Fibroblast of villous mesenchyme (primary cell): ENCODE measurements around the gene MACROD1. TPM values are rescaled to one million over a fixed set of nuclear protein-coding genes. Genes with fewer than 3 reads are reported as not detected.

Experiments used
- DNase-seq: peaks from one replicate; pipeline ENCODE4 v3.0.0-alpha.2; 2010; ENCODE audit warnings: low read depth
- H3K4me3 ChIP-seq: 2 replicates; pipeline ENCODE4 v1.5.1; 2011; ENCODE audit warnings: low read depth, mild to moderate bottlenecking, low read length
- total RNA-seq: library from RNA; depleted of rRNA; stranded (reverse); fragments of >200 nt; gene quantifications from 2 replicates; pipeline ENCODE4 v1.2.3, GENCODE V29; 2012
- TF ChIP-seq, protein P1 (sequence below): IDR thresholded peaks from 2 replicates; pipeline ENCODE4 v1.5.1; 2012; ENCODE audit warnings: low read depth, mild to moderate bottlenecking, low read length; ENCODE audit not compliant: insufficient read depth

Gene MACROD1
- total RNA-seq, 1 donor = 8.6 TPM

DNA sequence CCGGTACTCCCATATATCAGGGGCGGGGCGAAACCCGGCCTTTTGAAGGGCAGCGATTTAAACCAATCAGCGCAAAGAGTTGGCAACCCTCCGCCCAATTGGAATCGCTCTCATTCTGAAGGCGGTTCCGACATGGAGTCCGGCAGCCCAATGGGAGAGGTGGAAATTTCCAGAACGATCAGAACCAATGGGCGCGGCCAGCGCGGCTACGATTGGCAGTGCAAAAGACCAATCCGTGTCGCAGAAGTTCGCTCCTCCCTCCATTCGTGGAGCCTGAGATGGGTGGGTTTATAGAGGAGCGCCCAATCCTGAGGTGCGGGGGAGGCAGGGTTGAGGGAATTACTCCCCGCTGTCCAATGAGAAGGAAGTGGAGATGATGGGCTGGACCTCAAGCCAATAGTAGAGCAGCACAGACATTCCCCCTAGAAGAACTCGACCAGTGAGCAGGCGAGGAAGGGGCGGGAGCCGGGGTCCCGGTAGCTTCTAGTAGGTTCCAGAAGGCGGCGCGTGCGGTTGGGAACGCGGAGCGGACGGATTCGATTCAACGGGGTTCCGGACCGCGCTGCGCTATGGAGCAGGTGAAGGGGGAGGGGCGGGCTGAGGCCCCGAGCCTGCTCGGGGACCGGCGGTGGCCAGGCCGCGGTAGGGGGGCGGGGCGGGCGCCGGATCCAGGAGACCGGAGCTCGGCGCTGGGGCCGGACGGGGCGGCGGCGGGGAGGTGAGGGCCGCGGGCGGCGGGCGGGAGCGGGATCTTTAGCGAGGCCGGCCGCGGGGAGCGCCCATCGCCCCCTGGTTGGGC is 20.0 kb upstream of the MACROD1 start, which contains the start of gene STIP1:
Gene STIP1, plus strand, starts transcription at position 479 of the 799 bp plus-strand sequence. Its CDS starts 91 bp downstream, at position 570.
- H3K4me3 ChIP-seq = peak within 1 kb of the TSS; percentile 65
- peak; percentile 100 for DNase-seq
- TF ChIP-seq, protein P1, sequence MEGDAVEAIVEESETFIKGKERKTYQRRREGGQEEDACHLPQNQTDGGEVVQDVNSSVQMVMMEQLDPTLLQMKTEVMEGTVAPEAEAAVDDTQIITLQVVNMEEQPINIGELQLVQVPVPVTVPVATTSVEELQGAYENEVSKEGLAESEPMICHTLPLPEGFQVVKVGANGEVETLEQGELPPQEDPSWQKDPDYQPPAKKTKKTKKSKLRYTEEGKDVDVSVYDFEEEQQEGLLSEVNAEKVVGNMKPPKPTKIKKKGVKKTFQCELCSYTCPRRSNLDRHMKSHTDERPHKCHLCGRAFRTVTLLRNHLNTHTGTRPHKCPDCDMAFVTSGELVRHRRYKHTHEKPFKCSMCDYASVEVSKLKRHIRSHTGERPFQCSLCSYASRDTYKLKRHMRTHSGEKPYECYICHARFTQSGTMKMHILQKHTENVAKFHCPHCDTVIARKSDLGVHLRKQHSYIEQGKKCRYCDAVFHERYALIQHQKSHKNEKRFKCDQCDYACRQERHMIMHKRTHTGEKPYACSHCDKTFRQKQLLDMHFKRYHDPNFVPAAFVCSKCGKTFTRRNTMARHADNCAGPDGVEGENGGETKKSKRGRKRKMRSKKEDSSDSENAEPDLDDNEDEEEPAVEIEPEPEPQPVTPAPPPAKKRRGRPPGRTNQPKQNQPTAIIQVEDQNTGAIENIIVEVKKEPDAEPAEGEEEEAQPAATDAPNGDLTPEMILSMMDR = peak; percentile 29

DNA sequence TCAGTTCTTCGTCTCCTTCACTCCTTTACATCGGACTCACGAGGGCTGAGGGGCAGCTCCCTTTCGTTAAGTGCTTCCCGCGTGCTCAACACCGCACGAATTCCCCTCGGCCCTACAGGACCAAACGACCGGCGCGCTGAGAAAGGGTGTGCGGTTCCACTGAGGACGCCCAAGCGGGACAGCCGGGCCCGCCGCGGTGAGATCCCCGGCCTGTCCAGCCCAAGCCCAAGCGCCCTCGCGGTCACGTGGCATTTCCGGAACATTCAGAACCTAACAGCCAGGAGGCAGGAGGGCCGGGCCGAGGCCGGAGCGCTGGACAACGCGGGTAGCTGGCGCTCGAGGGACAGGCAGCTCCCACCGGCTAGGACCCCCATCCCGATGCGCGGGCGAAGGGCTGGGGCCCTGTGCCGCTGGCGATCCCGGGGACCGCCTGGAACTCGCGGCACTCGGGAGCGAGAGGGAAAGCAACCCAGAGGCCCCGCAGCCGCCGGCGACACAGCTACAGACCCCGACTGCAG is 19.3 kb upstream of the MACROD1 start:
- TF ChIP-seq, protein P1 = peak; percentile 37
- H3K4me3 ChIP-seq = peak overlapping the region; percentile 65
- peak; percentile 91 for DNase-seq

DNA sequence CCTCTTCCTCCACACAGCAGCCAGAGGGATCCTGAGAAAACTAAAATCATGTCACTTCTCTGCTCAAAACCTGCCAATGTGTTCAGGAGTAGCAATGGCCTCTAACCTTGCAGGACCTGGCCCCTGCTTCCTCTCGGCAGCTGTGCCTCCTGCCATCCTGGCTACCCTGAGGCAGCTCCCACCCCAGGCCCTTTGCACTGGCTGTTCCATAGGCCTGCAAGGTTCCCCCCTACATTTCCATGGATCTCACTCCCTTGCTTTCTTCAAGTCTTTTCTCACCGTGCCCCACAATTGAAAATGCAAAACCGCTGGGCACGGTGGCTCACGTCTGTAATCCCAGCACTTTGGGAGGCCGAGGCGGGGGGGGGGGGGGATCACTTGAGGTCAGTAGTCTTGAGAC is 18.0 kb upstream of the MACROD1 start:
- TF ChIP-seq, protein P1 = no peak
- no peak for DNase-seq
- no peak overlapping the region for H3K4me3 ChIP-seq

DNA sequence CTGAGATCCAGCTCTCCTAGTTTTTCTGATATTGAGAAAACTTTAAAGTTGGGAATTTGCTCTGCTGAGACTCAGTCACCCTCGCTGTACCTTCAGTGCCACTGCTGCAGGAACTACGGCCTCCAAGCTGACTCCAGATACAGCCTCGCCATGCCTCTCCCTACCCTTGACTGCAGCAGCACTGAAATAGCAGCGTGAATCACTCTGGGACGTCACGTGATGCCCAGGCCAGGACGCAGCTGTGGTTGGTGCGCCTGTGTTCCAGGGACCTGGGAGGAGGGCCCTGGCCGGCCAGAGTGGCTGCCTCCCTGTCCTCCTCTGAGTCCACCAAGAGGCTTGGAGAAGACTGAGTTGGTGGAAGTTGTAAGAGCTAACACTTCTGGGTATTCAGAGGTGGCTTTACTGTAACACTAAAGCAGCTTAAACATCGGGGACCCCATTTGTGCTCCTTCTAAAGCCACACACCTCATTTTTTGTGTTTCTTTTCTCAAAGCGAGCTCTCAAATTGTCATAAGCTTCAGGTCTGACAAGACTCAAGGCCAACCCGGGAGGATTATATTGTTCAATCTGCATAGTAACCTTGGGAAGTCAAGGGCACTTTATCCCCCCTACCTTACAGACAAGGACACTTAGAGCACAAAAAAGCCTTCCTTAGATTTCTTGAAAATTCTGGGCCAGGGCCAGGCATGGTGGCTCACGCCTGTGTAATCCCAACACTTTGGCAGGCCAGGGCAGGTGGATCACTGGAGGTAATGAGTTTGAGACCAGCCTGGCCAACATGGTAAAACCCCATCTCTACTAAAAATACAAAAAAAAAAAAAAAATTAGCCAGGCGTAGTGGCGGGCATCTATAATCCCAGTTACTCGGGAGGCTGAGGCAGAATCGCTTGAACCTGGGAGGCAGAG is 15.8 kb upstream of the MACROD1 start:
- TF ChIP-seq, protein P1 = no peak
- H3K4me3 ChIP-seq = peak overlapping the region; percentile 19

DNA sequence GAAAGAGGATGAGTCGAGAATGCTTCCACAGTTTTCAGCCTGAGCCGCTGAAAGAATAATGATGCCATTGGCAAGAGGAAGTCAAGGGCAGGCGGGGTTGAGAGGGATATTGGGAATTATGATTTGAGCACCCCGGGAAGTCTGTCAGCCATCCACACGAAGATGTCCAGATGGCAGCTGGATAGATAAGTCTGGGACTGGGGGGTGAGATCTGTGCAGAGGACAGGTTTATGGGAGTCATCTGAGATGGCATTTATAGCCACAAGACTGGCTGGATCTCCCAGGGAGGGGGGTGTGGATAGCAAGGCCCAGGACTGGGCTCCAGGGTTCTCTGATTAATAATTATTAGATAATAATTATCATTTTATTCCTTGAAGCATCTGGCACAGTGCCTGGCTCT is 15.0 kb upstream of the MACROD1 start:
- H3K4me3 ChIP-seq = no peak overlapping the region
- peak; percentile 51 for DNase-seq
- TF ChIP-seq, protein P1 = no peak

More for the DNA sequence above, 15.8 kb upstream of the MACROD1 start:
- DNase-seq = peak; percentile 93

DNA sequence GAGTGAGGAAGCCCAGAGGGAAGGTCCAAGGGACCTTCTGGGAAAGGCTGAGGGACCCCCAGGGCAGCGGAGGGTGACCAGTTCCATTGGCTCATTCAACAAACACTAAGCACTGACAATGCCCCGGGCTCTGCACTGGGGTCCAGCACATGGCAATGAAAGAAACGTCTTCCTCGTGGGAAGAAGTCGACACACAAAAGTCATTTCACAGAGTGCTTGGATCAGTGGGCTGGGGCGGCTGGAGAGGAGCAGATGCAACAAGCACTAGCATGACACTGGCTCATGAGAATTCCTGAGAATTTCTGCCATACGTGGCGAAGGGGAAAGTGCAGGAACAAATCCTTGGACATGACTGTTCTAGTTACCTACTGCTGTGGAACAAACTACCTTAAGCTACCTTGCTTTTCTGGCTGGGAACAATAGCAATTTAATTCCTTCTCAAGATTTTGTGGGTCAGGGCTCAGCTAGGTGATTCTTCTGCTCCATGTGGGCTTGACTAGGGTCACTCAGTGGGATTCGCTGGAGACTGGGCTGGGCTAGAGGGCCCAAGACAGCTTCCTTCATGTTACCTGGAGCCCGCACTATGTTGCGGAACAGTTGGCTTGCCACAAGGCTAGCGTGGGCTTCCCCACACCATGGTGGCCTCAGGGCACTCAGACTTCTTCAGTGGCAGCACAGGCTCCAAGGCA is 13.2 kb upstream of the MACROD1 start:
- H3K4me3 ChIP-seq = no peak overlapping the region
- TF ChIP-seq, protein P1 = no peak
- DNase-seq = no peak
